ENCODE results near the gene NR5A1. TPM values are rescaled to one million over a fixed set of nuclear protein-coding genes. Genes with fewer than 3 reads are reported as not detected.

NR5A1 gene
- total RNA-seq, 4 donors from 2014 or later = not detected

- H3K9me3 ChIP-seq = no peaks in the 10 kb centered on the region
- H3K36me3 ChIP-seq = no peaks in the 10 kb centered on the region
- DNase-seq = no peak
- no peaks in the 10 kb centered on the region for H3K4me1 ChIP-seq
- in situ Hi-C loops (cut with MboI; ENCODE audit: low pct_ligation_motif_present in 1 of 4, low pct_unique_long_range_greater_than_20kb in 1 of 4, low sequenced_read_pairs in 3 of 4) (no loop called here), intact Hi-C loops (cut with DNase I; ENCODE audit: low total_unique reads) (no loop called here)
- no peaks in the 10 kb centered on the region for H3K27me3 ChIP-seq
- TF ChIP-seq CTCF (IDR thresholded peaks at IDR 0.05) (no peak), POLR2A (IDR thresholded peaks at IDR 0.05) (no peak), EP300 (IDR thresholded peaks at IDR 0.05; ENCODE audit: low read depth) (no peak), POLR2AphosphoS5 (IDR thresholded peaks at IDR 0.05) (no peak)
- H3K27ac ChIP-seq = no peak overlapping the region
- H3K4me3 ChIP-seq = no peak overlapping the region
Observed at GRCh38 chr9:124541824-124542223, 34.6 kb upstream of the NR5A1 start.

- no peak overlapping the region for H3K27ac ChIP-seq
- WGBS, 2 donors (ENCODE audit: low coverage in 1 of 2) = 51 to 86% methylated on average over 2 to 8 of the region's 8 CpGs
- no peak for TF ChIP-seq POLR2AphosphoS5 (IDR thresholded peaks at IDR 0.05)
- in situ Hi-C loops (cut with MboI; ENCODE audit: low pct_ligation_motif_present in 1 of 4, low pct_unique_long_range_greater_than_20kb in 1 of 4, low sequenced_read_pairs in 3 of 4) = loop anchor here in 2 of 4 donors (10.0 kb wide), 2 partner anchors 113 to 123 kb away; partner anchors contain the start of gene PSMB7 (in 1 of the 2)
- no peak overlapping the region for H3K4me3 ChIP-seq
- no peaks in the 10 kb centered on the region for H3K27me3 ChIP-seq
- no peaks in the 10 kb centered on the region for H3K36me3 ChIP-seq
- no peaks in the 10 kb centered on the region for H3K9me3 ChIP-seq
- peak; percentile 30 for DNase-seq
- H3K4me1 ChIP-seq = no peaks in the 10 kb centered on the region
- intact Hi-C loops (cut with DNase I; ENCODE audit: low total_unique reads) = loop anchor here (2.0 kb wide), 1 partner anchor 119 kb away; no protein-coding TSS in a partner anchor
Observed at GRCh38 chr9:124537926-124538325, 30.7 kb upstream of the NR5A1 start.

- Histone ChIP-seq H3K4me1 (no peaks in the 10 kb centered on the region), H3K27ac (no peak overlapping the region), H3K4me3 (no peak overlapping the region), H3K36me3 (no peaks in the 10 kb centered on the region), H3K27me3 (no peaks in the 10 kb centered on the region), H3K9me3 (no peaks in the 10 kb centered on the region)
- WGBS, 2 donors (ENCODE audit: low coverage in 1 of 2) = 88 to 100% methylated on average over 1 to 10 of the region's 10 CpGs
- intact Hi-C loops (cut with DNase I; ENCODE audit: low total_unique reads) = loop anchor here (2.0 kb wide), 1 partner anchor 117 kb away; no protein-coding TSS in a partner anchor
- in situ Hi-C loops (cut with MboI; ENCODE audit: low pct_ligation_motif_present in 1 of 4, low pct_unique_long_range_greater_than_20kb in 1 of 4, low sequenced_read_pairs in 3 of 4) = loop anchor here in 2 of 4 donors (10.0 kb wide), 2 partner anchors 111 to 121 kb away; partner anchors contain the start of gene PSMB7 (in 1 of the 2)
- TF ChIP-seq POLR2A (IDR thresholded peaks at IDR 0.05) = no peak
- TF ChIP-seq CTCF (IDR thresholded peaks at IDR 0.05) = no peak
- TF ChIP-seq EP300 (IDR thresholded peaks at IDR 0.05; ENCODE audit: low read depth) = no peak
- no peak for TF ChIP-seq POLR2AphosphoS5 (IDR thresholded peaks at IDR 0.05)
- no peak for DNase-seq
Observed at GRCh38 chr9:124535846-124536245, 28.6 kb upstream of the NR5A1 start.

GRCh38 chr9:124532897-124533296 lies 25.7 kb upstream of the NR5A1 start:
- DNase-seq = no peak
- no peak overlapping the region for H3K4me3 ChIP-seq
- no peaks in the 10 kb centered on the region for H3K27me3 ChIP-seq
- H3K4me1 ChIP-seq = no peaks in the 10 kb centered on the region
- 79 to 100% methylated on average over 1 to 2 of the region's 2 CpGs for WGBS, 2 donors (ENCODE audit: low coverage in 1 of 2)
- H3K27ac ChIP-seq = no peak overlapping the region
- intact Hi-C loops (cut with DNase I; ENCODE audit: low total_unique reads) (no loop called here), in situ Hi-C loops (cut with MboI; ENCODE audit: low pct_ligation_motif_present in 1 of 4, low pct_unique_long_range_greater_than_20kb in 1 of 4, low sequenced_read_pairs in 3 of 4) (loop anchor here in 2 of 4 donors (10.0 kb wide), 2 partner anchors 108 to 118 kb away; partner anchors contain the start of gene PSMB7 (in 1 of the 2))
- H3K36me3 ChIP-seq = no peaks in the 10 kb centered on the region
- TF ChIP-seq EP300 (IDR thresholded peaks at IDR 0.05; ENCODE audit: low read depth) (no peak), POLR2A (IDR thresholded peaks at IDR 0.05) (no peak), CTCF (IDR thresholded peaks at IDR 0.05) (no peak), POLR2AphosphoS5 (IDR thresholded peaks at IDR 0.05) (no peak)
- no peaks in the 10 kb centered on the region for H3K9me3 ChIP-seq

- Histone ChIP-seq H3K27ac (no peak overlapping the region), H3K4me3 (no peak overlapping the region), H3K27me3 (no peaks in the 10 kb centered on the region), H3K4me1 (no peaks in the 10 kb centered on the region), H3K9me3 (no peaks in the 10 kb centered on the region), H3K36me3 (no peaks in the 10 kb centered on the region)
- intact Hi-C loops (cut with DNase I; ENCODE audit: low total_unique reads) (no loop called here), in situ Hi-C loops (cut with MboI; ENCODE audit: low pct_ligation_motif_present in 1 of 4, low pct_unique_long_range_greater_than_20kb in 1 of 4, low sequenced_read_pairs in 3 of 4) (loop anchor here in 2 of 4 donors (10.0 kb wide), 2 partner anchors 106 to 116 kb away; partner anchors contain the start of gene PSMB7 (in 1 of the 2))
- DNase-seq = no peak
- TF ChIP-seq EP300 (IDR thresholded peaks at IDR 0.05; ENCODE audit: low read depth) (no peak), POLR2AphosphoS5 (IDR thresholded peaks at IDR 0.05) (no peak), CTCF (IDR thresholded peaks at IDR 0.05) (no peak), POLR2A (IDR thresholded peaks at IDR 0.05) (no peak)
- 66 to 80% methylated on average over 1 to 2 of the region's 2 CpGs for WGBS, 2 donors (ENCODE audit: low coverage in 1 of 2)
Observed at GRCh38 chr9:124531115-124531514, 23.9 kb upstream of the NR5A1 start.

Measured in transverse colon (tissue), 4 donors.